ENCODE data around the gene CCDC15. TPM values are rescaled to one million over a fixed set of nuclear protein-coding genes. Genes with fewer than 3 reads are reported as not detected.

Gene CCDC15
- total and polyA plus RNA-seq, 9 donors = 2.3 to 4.0 (median 3.0) TPM

- no peaks in the 10 kb centered on the region for H3K4me1 ChIP-seq (ENCODE audit: control insufficient read depth, insufficient read depth, low read length)
- H3K27ac ChIP-seq (ENCODE audit: low read length) = no peak overlapping the region
- H3K9me3 ChIP-seq (replicated peaks; ENCODE audit: control insufficient read depth, low read depth, low read length) = no peaks in the 10 kb centered on the region
- WGBS (ENCODE audit: insufficient coverage) = 80% methylated on average over 4 of the region's 6 CpGs
- H3K27me3 ChIP-seq (ENCODE audit: control insufficient read depth, insufficient read depth, low read length) = no peaks in the 10 kb centered on the region
- DNase-seq = no peak
- no peaks in the 10 kb centered on the region for H3K36me3 ChIP-seq (ENCODE audit: control insufficient read depth, insufficient read depth, low read length)
- no peak overlapping the region for H3K4me3 ChIP-seq (ENCODE audit: low read length)
These were observed 11.3 kb upstream of the CCDC15 start for GRCh38 chr11:124942466-124943253.

GRCh38 chr11:124943254-124943616 is 10.8 kb upstream of the CCDC15 start:
- no peak overlapping the region for H3K27ac ChIP-seq (ENCODE audit: low read length)
- no peaks in the 10 kb centered on the region for H3K36me3 ChIP-seq (ENCODE audit: control insufficient read depth, insufficient read depth, low read length)
- DNase-seq = no peak
- no peaks in the 10 kb centered on the region for H3K27me3 ChIP-seq (ENCODE audit: control insufficient read depth, insufficient read depth, low read length)
- no peaks in the 10 kb centered on the region for H3K9me3 ChIP-seq (replicated peaks; ENCODE audit: control insufficient read depth, low read depth, low read length)
- H3K4me1 ChIP-seq (ENCODE audit: control insufficient read depth, insufficient read depth, low read length) = no peaks in the 10 kb centered on the region
- WGBS (ENCODE audit: insufficient coverage) = no CpG with 5 or more reads among the region's 5 CpGs
- H3K4me3 ChIP-seq (ENCODE audit: low read length) = no peak overlapping the region

- no peaks in the 10 kb centered on the region for H3K36me3 ChIP-seq (ENCODE audit: control insufficient read depth, insufficient read depth, low read length)
- H3K4me3 ChIP-seq (ENCODE audit: low read length) = no peak overlapping the region
- H3K27me3 ChIP-seq (ENCODE audit: control insufficient read depth, insufficient read depth, low read length) = no peaks in the 10 kb centered on the region
- H3K9me3 ChIP-seq (replicated peaks; ENCODE audit: control insufficient read depth, low read depth, low read length) = no peaks in the 10 kb centered on the region
- no peak for DNase-seq
- H3K4me1 ChIP-seq (ENCODE audit: control insufficient read depth, insufficient read depth, low read length) = no peaks in the 10 kb centered on the region
- WGBS (ENCODE audit: insufficient coverage) = no CpG with 5 or more reads among the region's 1 CpG
- H3K27ac ChIP-seq (ENCODE audit: low read length) = no peak overlapping the region
These were observed 10.3 kb upstream of the CCDC15 start for GRCh38 chr11:124943741-124944140.

GRCh38 chr11:124944565-124944964 is 9.4 kb upstream of the CCDC15 start:
- no peak overlapping the region for H3K4me3 ChIP-seq (ENCODE audit: low read length)
- H3K36me3 ChIP-seq (ENCODE audit: control insufficient read depth, insufficient read depth, low read length) = no peaks in the 10 kb centered on the region
- H3K4me1 ChIP-seq (ENCODE audit: control insufficient read depth, insufficient read depth, low read length) = no peaks in the 10 kb centered on the region
- DNase-seq = no peak
- no CpG with 5 or more reads among the region's 3 CpGs for WGBS (ENCODE audit: insufficient coverage)
- no peaks in the 10 kb centered on the region for H3K27me3 ChIP-seq (ENCODE audit: control insufficient read depth, insufficient read depth, low read length)
- H3K9me3 ChIP-seq (replicated peaks; ENCODE audit: control insufficient read depth, low read depth, low read length) = no peaks in the 10 kb centered on the region
- no peak overlapping the region for H3K27ac ChIP-seq (ENCODE audit: low read length)

- H3K36me3 ChIP-seq (ENCODE audit: control insufficient read depth, insufficient read depth, low read length) = no peaks in the 10 kb centered on the region
- 100% methylated on average over 1 of the region's 6 CpGs for WGBS (ENCODE audit: insufficient coverage)
- H3K9me3 ChIP-seq (replicated peaks; ENCODE audit: control insufficient read depth, low read depth, low read length) = no peaks in the 10 kb centered on the region
- no peak for DNase-seq
- no peak overlapping the region for H3K27ac ChIP-seq (ENCODE audit: low read length)
- H3K27me3 ChIP-seq (ENCODE audit: control insufficient read depth, insufficient read depth, low read length) = no peaks in the 10 kb centered on the region
- no peak overlapping the region for H3K4me3 ChIP-seq (ENCODE audit: low read length)
- no peaks in the 10 kb centered on the region for H3K4me1 ChIP-seq (ENCODE audit: control insufficient read depth, insufficient read depth, low read length)
These were observed 8.2 kb upstream of the CCDC15 start for GRCh38 chr11:124945826-124946225.

GRCh38 chr11:124946735-124947141 is 7.3 kb upstream of the CCDC15 start:
- DNase-seq = no peak
- no peaks in the 10 kb centered on the region for H3K36me3 ChIP-seq (ENCODE audit: control insufficient read depth, insufficient read depth, low read length)
- H3K27ac ChIP-seq (ENCODE audit: low read length) = no peak overlapping the region
- H3K27me3 ChIP-seq (ENCODE audit: control insufficient read depth, insufficient read depth, low read length) = no peaks in the 10 kb centered on the region
- H3K9me3 ChIP-seq (replicated peaks; ENCODE audit: control insufficient read depth, low read depth, low read length) = no peaks in the 10 kb centered on the region
- no peaks in the 10 kb centered on the region for H3K4me1 ChIP-seq (ENCODE audit: control insufficient read depth, insufficient read depth, low read length)
- no peak overlapping the region for H3K4me3 ChIP-seq (ENCODE audit: low read length)
- WGBS (ENCODE audit: insufficient coverage) = no CpG with 5 or more reads among the region's 2 CpGs

DNA sequence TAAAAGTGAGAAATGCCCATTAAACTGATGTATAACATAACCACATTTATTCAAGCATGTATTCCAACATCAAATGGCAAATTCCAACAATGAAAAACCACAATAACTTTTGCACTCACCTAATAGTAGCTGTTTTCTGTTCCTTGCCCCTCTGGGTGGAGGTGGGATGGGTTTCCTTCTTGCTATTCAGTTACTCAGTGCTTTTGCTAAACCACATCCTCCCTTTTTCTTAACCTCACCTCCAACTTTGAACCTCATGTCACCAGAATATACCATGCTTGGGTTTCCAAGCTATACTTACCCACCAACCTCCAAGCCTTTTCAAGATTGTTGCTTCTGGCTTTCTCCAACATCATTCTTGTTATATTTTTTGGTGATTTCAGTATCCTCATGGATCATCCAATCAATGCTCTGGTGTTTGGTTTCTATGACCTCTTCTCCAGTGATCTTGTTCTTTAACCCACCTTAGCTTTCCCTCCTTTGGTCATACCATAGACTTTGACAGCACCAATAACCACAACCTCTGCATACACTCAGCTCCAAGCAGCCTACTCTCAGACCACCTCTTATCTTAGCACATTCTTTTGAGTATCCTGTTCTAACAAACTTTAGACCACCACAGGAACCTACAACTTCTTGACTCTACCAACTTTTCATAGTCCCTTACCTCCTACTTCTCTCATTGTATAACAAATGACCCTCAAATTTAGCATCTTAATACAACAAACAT is 3.2 kb upstream of the CCDC15 start:
- no peaks in the 10 kb centered on the region for H3K36me3 ChIP-seq (ENCODE audit: control insufficient read depth, insufficient read depth, low read length)
- H3K4me1 ChIP-seq (ENCODE audit: control insufficient read depth, insufficient read depth, low read length) = peaks cover 10% of the 10 kb centered on the region
- DNase-seq = no peak
- H3K9me3 ChIP-seq (replicated peaks; ENCODE audit: control insufficient read depth, low read depth, low read length) = no peaks in the 10 kb centered on the region
- no peak overlapping the region for H3K27ac ChIP-seq (ENCODE audit: low read length)
- no peak overlapping the region for H3K4me3 ChIP-seq (ENCODE audit: low read length)
- H3K27me3 ChIP-seq (ENCODE audit: control insufficient read depth, insufficient read depth, low read length) = no peaks in the 10 kb centered on the region

GRCh38 chr11:124951341-124951740 is 2.7 kb upstream of the CCDC15 start:
- Histone ChIP-seq H3K27me3 (ENCODE audit: control insufficient read depth, insufficient read depth, low read length) (no peaks in the 10 kb centered on the region), H3K4me1 (ENCODE audit: control insufficient read depth, insufficient read depth, low read length) (peaks cover 10% of the 10 kb centered on the region), H3K4me3 (ENCODE audit: low read length) (no peak overlapping the region), H3K27ac (ENCODE audit: low read length) (no peak overlapping the region), H3K36me3 (ENCODE audit: control insufficient read depth, insufficient read depth, low read length) (no peaks in the 10 kb centered on the region), H3K9me3 (replicated peaks; ENCODE audit: control insufficient read depth, low read depth, low read length) (no peaks in the 10 kb centered on the region)
- WGBS (ENCODE audit: insufficient coverage) = no CpG with 5 or more reads among the region's 3 CpGs
- no peak for DNase-seq

DNA sequence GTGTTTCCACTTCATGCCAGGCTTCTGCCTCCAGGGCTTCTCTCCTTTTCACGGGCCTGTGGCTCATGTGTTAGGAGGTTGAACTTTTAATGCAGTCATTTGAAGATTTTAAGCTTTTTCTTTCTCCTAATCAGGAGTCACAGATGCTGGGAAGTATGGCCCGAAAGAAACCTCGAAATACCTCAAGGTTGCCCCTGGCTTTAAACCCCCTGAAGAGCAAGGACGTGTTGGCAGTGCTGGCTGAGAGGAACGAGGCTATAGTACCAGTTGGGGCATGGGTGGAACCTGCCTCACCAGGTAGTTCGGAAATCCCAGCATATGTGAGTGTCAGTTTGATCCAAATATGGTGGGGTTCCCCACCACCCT is 571 bp downstream of the CCDC15 start:
- WGBS (ENCODE audit: insufficient coverage) = 24% methylated on average over 3 of the region's 6 CpGs
- Histone ChIP-seq H3K36me3 (ENCODE audit: control insufficient read depth, insufficient read depth, low read length) (peaks cover 1% of the 10 kb centered on the region), H3K9me3 (replicated peaks; ENCODE audit: control insufficient read depth, low read depth, low read length) (no peaks in the 10 kb centered on the region), H3K4me3 (ENCODE audit: low read length) (peak overlapping the region; percentile 91), H3K27me3 (ENCODE audit: control insufficient read depth, insufficient read depth, low read length) (no peaks in the 10 kb centered on the region), H3K4me1 (ENCODE audit: control insufficient read depth, insufficient read depth, low read length) (peaks cover 10% of the 10 kb centered on the region), H3K27ac (ENCODE audit: low read length) (peak overlapping the region; percentile 95)
- DNase-seq = peak; percentile 11

DNA sequence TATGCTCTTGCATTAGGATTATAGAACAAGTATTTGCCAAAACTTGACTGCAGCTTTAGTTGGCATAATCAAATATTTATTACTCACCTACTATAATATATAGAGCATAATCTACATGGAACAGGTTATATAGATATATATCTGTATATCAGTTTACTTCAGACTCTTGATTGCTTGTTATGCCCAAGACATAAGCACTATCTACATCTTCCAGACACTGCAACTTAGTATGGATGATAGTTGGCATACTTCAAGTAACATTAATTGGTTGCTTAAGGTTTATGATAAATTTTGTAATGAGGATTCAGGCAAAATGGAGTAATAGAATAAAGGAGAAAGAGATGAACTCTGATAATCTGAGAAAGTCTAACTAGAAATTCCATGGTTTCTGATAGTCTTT is 1.0 kb downstream of the CCDC15 start:
- no peak overlapping the region for H3K4me3 ChIP-seq (ENCODE audit: low read length)

More for the DNA sequence above, 1.0 kb downstream of the CCDC15 start:
- peaks cover 2% of the 10 kb centered on the region for H3K36me3 ChIP-seq (ENCODE audit: control insufficient read depth, insufficient read depth, low read length)
- DNase-seq = no peak
- H3K27ac ChIP-seq (ENCODE audit: low read length) = peak overlapping the region; percentile 95
- no peaks in the 10 kb centered on the region for H3K27me3 ChIP-seq (ENCODE audit: control insufficient read depth, insufficient read depth, low read length)
- H3K9me3 ChIP-seq (replicated peaks; ENCODE audit: control insufficient read depth, low read depth, low read length) = no peaks in the 10 kb centered on the region
- peaks cover 10% of the 10 kb centered on the region for H3K4me1 ChIP-seq (ENCODE audit: control insufficient read depth, insufficient read depth, low read length)

Data from muscle of leg (tissue), 11 donors.